ENCODE data around the gene TICAM2.

TICAM2 gene

DNA sequence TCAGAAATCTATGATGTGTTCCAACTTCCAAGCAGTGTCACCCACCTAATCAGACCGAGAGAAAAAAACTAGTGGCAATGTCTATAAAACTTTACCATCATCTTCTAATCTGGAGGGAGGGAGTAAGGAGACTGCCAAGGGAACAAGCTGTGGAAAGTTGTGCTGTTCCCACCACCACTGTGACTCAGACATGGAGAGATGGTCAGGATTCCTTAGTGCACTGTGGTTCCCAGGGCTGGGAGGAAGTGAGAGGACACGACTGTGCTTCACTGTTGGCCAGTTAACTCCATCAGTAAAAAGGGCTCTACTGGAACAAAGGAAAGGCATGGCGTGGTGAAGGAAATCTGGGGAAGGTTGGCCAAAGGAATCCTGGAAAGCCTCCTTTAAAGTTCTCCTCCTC is 18.8 kb downstream of the TICAM2 start:
- no peaks in the 10 kb centered on the region for H3K36me3 ChIP-seq (replicated peaks; ENCODE audit: insufficient read depth, low read length)

DNA sequence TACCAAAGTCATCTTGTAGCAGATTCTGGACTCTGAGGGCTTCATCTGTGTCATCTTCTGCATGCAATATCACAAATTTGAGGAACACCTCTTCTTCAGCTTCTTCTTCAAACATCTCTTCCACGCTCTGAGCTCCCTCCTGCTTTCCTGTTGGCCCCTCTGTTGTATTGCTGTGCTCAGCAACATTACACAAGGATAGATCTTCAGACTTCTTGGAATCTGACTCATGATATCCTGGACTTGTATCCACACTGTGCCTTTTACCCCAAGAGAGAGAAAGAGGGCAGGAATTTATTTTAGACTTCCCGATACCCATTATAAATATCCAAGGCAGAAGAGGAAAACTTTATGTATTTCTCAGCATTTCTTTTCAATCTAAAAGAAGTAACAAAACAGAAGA is 21.3 kb downstream of the TICAM2 start:
- Histone ChIP-seq H3K4me2 (ENCODE audit: low read depth, low read length) (no peak overlapping the region), H3K9me3 (replicated peaks; ENCODE audit: insufficient read depth, low read length) (no peaks in the 10 kb centered on the region), H3K79me2 (ENCODE audit: low read length) (no peaks in the 10 kb centered on the region), H3K4me3 (ENCODE audit: low read length) (no peak overlapping the region), H3F3A (ENCODE audit: insufficient read depth, low read length) (no peaks in the 10 kb centered on the region), H3K27ac (ENCODE audit: low read length) (no peak overlapping the region), H3K36me3 (replicated peaks; ENCODE audit: insufficient read depth, low read length) (no peaks in the 10 kb centered on the region), H4K20me1 (ENCODE audit: insufficient read depth, low read length) (no peaks in the 10 kb centered on the region), H3K9me2 (replicated peaks; ENCODE audit: insufficient read depth, low read length) (no peaks in the 10 kb centered on the region), H3K4me1 (ENCODE audit: low read length) (0 out of 2 replicates have a peak, but pooled peaks cover 4% of the 10 kb centered on the region), H2AFZ (ENCODE audit: low read length) (no peak overlapping the region), H3K27me3 (replicated peaks; ENCODE audit: insufficient read depth, low read length) (no peaks in the 10 kb centered on the region), H3K9ac (ENCODE audit: low read length) (no peak overlapping the region)
- DNase-seq, result no peak
- no peak for TF ChIP-seq EZH2 (optimal IDR thresholded peaks at IDR 0.05; ENCODE audit: low read depth, low read length)
- TF ChIP-seq, protein P1, sequence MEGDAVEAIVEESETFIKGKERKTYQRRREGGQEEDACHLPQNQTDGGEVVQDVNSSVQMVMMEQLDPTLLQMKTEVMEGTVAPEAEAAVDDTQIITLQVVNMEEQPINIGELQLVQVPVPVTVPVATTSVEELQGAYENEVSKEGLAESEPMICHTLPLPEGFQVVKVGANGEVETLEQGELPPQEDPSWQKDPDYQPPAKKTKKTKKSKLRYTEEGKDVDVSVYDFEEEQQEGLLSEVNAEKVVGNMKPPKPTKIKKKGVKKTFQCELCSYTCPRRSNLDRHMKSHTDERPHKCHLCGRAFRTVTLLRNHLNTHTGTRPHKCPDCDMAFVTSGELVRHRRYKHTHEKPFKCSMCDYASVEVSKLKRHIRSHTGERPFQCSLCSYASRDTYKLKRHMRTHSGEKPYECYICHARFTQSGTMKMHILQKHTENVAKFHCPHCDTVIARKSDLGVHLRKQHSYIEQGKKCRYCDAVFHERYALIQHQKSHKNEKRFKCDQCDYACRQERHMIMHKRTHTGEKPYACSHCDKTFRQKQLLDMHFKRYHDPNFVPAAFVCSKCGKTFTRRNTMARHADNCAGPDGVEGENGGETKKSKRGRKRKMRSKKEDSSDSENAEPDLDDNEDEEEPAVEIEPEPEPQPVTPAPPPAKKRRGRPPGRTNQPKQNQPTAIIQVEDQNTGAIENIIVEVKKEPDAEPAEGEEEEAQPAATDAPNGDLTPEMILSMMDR (IDR thresholded peaks at IDR 0.05; ENCODE audit: low read length), result no peak
- no peak for TF ChIP-seq EZH2phosphoT487 (IDR thresholded peaks at IDR 0.05; ENCODE audit: low read length)

More for the DNA sequence above, 18.8 kb downstream of the TICAM2 start:
- Histone ChIP-seq H3K9ac (ENCODE audit: low read length) (no peak overlapping the region), H3K79me2 (ENCODE audit: low read length) (no peaks in the 10 kb centered on the region), H3K27me3 (replicated peaks; ENCODE audit: insufficient read depth, low read length) (no peaks in the 10 kb centered on the region), H3K9me3 (replicated peaks; ENCODE audit: insufficient read depth, low read length) (no peaks in the 10 kb centered on the region), H3K27ac (ENCODE audit: low read length) (no peak overlapping the region), H3K4me3 (ENCODE audit: low read length) (no peak overlapping the region), H3F3A (ENCODE audit: insufficient read depth, low read length) (no peaks in the 10 kb centered on the region), H4K20me1 (ENCODE audit: insufficient read depth, low read length) (no peaks in the 10 kb centered on the region), H2AFZ (ENCODE audit: low read length) (no peak overlapping the region), H3K4me1 (ENCODE audit: low read length) (0 out of 2 replicates have a peak, but pooled peaks cover 6% of the 10 kb centered on the region), H3K9me2 (replicated peaks; ENCODE audit: insufficient read depth, low read length) (no peaks in the 10 kb centered on the region), H3K4me2 (ENCODE audit: low read depth, low read length) (no peak overlapping the region)
- no peak for DNase-seq
- TF ChIP-seq EZH2phosphoT487 (IDR thresholded peaks at IDR 0.05; ENCODE audit: low read length) (no peak), EZH2 (optimal IDR thresholded peaks at IDR 0.05; ENCODE audit: low read depth, low read length) (no peak)
- TF ChIP-seq, protein P1 (IDR thresholded peaks at IDR 0.05; ENCODE audit: low read length), result no peak

DNA sequence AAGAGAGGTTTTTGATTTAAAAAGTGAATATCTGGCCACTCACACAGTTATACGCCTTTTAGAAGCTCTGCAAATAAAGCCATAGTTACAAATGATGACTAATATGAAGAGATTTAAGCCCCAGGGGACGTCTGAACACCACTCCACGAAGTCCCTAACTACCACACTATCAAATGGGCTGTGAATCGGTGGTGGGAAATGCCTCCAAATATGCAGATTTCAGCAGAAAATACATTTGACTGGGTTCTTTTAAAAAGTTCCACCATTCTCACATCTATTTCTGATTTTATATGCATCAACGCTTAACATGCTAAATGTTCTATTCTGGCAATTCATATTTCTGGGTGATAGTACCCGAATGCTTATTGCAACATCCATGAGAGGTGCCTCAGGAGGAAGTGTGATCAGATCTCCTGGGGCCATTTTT is 22.5 kb downstream of the TICAM2 start:
- Histone ChIP-seq H3K9me3 (replicated peaks; ENCODE audit: insufficient read depth, low read length) (no peaks in the 10 kb centered on the region), H3K4me2 (ENCODE audit: low read depth, low read length) (no peak overlapping the region), H3K4me3 (ENCODE audit: low read length) (no peak overlapping the region), H3K79me2 (ENCODE audit: low read length) (no peaks in the 10 kb centered on the region), H3K4me1 (ENCODE audit: low read length) (no peaks in the 10 kb centered on the region), H3K27ac (ENCODE audit: low read length) (no peak overlapping the region), H3K27me3 (replicated peaks; ENCODE audit: insufficient read depth, low read length) (no peaks in the 10 kb centered on the region), H3K9ac (ENCODE audit: low read length) (no peak overlapping the region), H2AFZ (ENCODE audit: low read length) (no peak overlapping the region), H3K36me3 (replicated peaks; ENCODE audit: insufficient read depth, low read length) (no peaks in the 10 kb centered on the region), H3K9me2 (replicated peaks; ENCODE audit: insufficient read depth, low read length) (no peaks in the 10 kb centered on the region), H3F3A (ENCODE audit: insufficient read depth, low read length) (no peaks in the 10 kb centered on the region), H4K20me1 (ENCODE audit: insufficient read depth, low read length) (no peaks in the 10 kb centered on the region)
- DNase-seq, result no peak
- TF ChIP-seq EZH2phosphoT487 (IDR thresholded peaks at IDR 0.05; ENCODE audit: low read length), result no peak
- TF ChIP-seq, protein P1 (IDR thresholded peaks at IDR 0.05; ENCODE audit: low read length), result no peak
- no peak for TF ChIP-seq EZH2 (optimal IDR thresholded peaks at IDR 0.05; ENCODE audit: low read depth, low read length)

Data from MM.1S (cell line).